Kidney epithelial cell (primary cell): ENCODE measurements around the gene RDH12. TPM values are rescaled to one million over a fixed set of nuclear protein-coding genes. Genes with fewer than 3 reads are reported as not detected.

Experiments used
- DNase-seq: peaks from one replicate; pipeline ENCODE4 v3.0.0-alpha.2; 2010; ENCODE audit warnings: low read depth
- H3K27me3 ChIP-seq: 2 replicates; pipeline ENCODE4 v1.6.0; 2011; ENCODE audit warnings: low read length; ENCODE audit not compliant: control insufficient read depth, insufficient read depth
- H3K36me3 ChIP-seq: 2 replicates; pipeline ENCODE4 v1.5.1; 2011; ENCODE audit warnings: low read length; ENCODE audit not compliant: control insufficient read depth, insufficient read depth
- H3K4me3 ChIP-seq: 2 replicates; pipeline ENCODE4 v1.5.1; 2011; ENCODE audit warnings: low read depth, mild to moderate bottlenecking, control low read depth, low read length
- total RNA-seq: library from RNA; depleted of rRNA; stranded (reverse); fragments of >200 nt; gene quantifications from 2 replicates; pipeline ENCODE4 v1.2.3, GENCODE V29; 2015
- TF ChIP-seq, protein P1 (sequence below): IDR thresholded peaks from 2 replicates; pipeline ENCODE4 v1.5.1; 2011; ENCODE audit warnings: mild to moderate bottlenecking, moderate library complexity, low read length, control low read depth, inconsistent platforms; ENCODE audit not compliant: insufficient read depth, poor library complexity, severe bottlenecking

The RDH12 gene
- total RNA-seq, 1 donor from 2014 or later, result not detected

DNA sequence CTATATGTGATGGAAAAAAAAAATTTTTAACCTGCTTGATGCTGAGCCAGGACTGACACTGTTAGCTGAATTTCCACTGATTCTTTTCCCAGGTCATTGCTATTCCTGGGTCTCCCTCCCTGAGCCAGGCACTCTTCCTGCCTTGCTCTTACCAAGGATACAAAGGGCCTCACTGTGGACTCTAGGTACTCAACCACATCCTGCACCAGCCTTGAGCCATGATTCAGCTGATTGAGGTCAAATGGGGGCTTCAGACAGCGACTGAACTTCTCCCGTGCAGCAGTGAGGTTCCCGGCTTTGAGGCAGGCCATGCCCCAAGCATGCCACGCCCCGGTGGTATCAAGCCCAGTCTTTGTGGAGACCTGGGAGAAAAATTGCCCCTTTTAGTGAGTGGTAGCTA is 60.4 kb downstream of the RDH12 start:
- TF ChIP-seq, protein P1, sequence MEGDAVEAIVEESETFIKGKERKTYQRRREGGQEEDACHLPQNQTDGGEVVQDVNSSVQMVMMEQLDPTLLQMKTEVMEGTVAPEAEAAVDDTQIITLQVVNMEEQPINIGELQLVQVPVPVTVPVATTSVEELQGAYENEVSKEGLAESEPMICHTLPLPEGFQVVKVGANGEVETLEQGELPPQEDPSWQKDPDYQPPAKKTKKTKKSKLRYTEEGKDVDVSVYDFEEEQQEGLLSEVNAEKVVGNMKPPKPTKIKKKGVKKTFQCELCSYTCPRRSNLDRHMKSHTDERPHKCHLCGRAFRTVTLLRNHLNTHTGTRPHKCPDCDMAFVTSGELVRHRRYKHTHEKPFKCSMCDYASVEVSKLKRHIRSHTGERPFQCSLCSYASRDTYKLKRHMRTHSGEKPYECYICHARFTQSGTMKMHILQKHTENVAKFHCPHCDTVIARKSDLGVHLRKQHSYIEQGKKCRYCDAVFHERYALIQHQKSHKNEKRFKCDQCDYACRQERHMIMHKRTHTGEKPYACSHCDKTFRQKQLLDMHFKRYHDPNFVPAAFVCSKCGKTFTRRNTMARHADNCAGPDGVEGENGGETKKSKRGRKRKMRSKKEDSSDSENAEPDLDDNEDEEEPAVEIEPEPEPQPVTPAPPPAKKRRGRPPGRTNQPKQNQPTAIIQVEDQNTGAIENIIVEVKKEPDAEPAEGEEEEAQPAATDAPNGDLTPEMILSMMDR, result no peak
- peaks cover 2% of the 10 kb centered on the region for H3K36me3 ChIP-seq
- DNase-seq, result no peak

DNA sequence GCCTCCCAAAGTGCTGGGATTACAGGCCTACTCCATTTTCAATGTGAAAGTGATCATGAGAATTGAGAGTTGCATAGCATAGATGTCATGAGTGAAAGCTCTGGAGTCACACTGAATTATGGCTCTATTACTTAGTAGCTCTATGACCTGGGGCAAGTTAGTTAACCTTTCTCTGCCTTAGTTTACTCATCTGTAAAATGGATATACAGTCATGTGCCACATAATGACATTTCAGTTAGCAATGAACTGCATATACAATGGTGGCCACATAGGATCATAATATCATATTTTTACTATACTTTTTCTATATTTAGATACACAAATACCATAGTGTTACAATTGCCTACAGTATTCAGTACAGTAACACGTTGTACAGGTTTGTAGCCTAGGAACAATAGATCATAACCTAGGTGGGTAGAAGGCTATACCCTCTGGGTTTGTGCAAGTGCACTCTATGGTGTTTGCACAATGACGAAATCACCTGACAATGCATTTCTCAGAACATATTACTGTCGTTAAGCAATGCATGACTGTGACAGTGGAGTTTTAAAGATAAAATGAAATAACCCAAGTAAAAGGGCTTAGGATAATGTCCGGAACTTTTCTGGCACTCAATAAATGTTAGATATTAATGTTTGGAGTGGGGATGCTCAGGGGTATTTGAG is 61.6 kb downstream of the RDH12 start:
- H3K27me3 ChIP-seq, result no peaks in the 10 kb centered on the region
- H3K36me3 ChIP-seq, result peaks cover 2% of the 10 kb centered on the region
- DNase-seq, result no peak
- TF ChIP-seq, protein P1, result no peak
- H3K4me3 ChIP-seq, result no peak overlapping the region

More for the DNA sequence above, 60.4 kb downstream of the RDH12 start:
- no peaks in the 10 kb centered on the region for H3K27me3 ChIP-seq
- no peak overlapping the region for H3K4me3 ChIP-seq

DNA sequence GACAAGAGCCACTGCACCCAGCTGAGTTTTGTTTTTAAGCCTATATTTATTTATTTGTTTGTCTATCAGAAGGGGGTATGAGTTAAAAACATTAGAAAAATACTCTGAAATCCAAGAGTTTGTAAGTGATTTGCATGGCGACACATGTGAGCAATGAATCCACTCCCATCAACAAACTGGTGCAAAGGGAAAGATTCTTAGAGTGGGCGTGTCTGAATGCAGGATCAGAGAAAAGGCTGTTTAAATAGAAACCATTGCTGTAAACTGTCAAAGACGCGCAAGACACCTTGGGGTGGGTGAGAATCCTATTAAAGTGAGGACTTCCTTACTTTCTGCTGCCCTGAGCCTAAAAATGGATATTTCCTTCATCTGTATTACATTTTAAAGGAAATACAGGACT is 62.8 kb downstream of the RDH12 start:
- no peak for DNase-seq
- TF ChIP-seq, protein P1, result no peak
- H3K4me3 ChIP-seq, result no peak overlapping the region

DNA sequence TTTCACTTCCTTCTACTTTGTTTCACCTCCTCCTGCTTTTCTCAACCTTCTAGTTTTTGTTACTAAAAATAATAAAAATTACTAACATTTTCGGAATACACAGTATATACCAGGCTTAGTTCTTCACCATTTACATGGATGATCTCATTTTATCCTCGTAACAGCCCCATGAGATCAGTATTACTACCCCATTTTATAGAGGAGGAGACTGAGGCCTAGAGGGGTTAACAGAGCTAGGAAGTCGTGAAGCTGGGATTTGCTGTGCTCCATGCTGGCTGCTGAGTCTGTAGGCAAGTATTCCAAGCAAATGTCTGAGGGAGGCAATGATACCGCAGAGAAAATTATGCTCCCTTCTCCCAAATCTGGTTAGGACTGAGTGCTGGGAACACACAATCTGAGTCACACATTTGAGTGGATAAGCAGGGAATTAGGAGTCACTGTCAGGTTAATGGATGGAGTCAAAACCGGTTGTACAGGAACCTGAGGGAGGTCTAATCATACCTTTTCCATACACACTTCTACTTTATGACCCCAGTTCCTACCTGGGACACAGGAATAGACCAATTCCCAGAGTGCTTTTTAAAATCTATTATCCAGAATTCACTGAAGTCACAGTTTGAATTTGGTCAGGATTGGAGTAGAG is 63.6 kb downstream of the RDH12 start:
- no peaks in the 10 kb centered on the region for H3K27me3 ChIP-seq
- H3K36me3 ChIP-seq, result peaks cover 2% of the 10 kb centered on the region
- no peak overlapping the region for H3K4me3 ChIP-seq
- DNase-seq, result no peak
- TF ChIP-seq, protein P1, result no peak

More for the DNA sequence above, 62.8 kb downstream of the RDH12 start:
- H3K27me3 ChIP-seq, result no peaks in the 10 kb centered on the region
- peaks cover 2% of the 10 kb centered on the region for H3K36me3 ChIP-seq

DNA sequence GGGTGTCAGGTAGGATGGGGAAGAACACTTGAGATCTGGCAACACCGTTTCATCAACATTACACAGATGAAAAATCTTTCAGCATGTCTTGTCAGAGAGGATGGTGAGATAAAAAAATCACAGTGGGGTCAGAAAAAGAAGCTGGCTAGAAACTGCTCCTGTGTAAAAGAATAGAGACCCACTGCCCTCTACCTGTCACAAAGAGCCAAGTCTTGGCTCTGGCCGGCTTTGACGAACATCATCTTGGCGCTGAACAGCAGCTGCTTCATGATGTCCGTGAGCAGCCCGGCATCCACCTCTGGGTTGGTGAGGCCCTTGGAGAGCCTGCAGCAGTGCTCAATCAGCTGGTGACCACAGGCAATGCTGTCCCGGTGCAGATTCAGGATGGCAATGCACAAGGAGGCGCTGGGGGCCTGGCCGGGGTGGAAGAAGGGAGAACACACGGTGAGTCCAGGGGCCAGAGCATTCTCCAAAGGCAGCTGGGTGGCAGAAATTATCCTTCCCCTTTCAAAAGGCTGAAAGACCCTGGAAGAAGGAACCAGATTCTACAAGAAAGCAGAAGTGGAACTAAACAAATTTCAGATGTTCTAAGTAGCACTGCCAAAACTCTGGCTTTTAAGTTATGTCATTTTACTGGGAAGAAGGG is 64.5 kb downstream of the RDH12 start:
- H3K36me3 ChIP-seq, result peaks cover 2% of the 10 kb centered on the region
- TF ChIP-seq, protein P1, result no peak

DNA sequence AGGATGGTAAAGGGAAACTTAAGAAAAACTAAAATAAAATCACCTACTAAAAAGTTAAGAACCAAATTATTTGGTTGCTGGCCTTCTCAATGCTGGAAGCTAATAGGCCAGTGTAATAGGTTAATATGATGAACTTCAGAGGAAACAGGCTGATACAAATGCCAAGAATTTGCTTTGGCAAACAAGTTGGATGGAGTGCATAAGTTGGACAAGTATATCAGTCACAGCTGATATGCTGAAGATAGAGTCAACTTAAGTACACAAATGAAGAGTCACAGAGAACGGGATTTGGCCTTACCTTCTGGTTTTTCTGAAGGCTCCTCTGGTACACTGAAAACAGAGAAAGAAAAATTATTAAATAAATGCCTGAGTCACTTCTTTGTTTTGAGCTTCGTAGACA is 66.5 kb downstream of the RDH12 start:
- H3K27me3 ChIP-seq, result no peaks in the 10 kb centered on the region
- no peak for DNase-seq
- H3K4me3 ChIP-seq, result no peak overlapping the region
- TF ChIP-seq, protein P1, result no peak
- peaks cover 2% of the 10 kb centered on the region for H3K36me3 ChIP-seq

More for the DNA sequence above, 64.5 kb downstream of the RDH12 start:
- H3K27me3 ChIP-seq, result no peaks in the 10 kb centered on the region
- no peak overlapping the region for H3K4me3 ChIP-seq
- DNase-seq, result no peak
